Spleen (tissue), 7 donors: ENCODE data around the gene SLC1A5.

Experiments used
- POLR2A ChIP-seq, 3 donors: fragments of 450-650 bp; IDR thresholded peaks; one replicate each; pipeline ENCODE4 v1.5.1; 2017; ENCODE audit warnings: antibody characterized with exemption in 3 of 3, mild to moderate bottlenecking in 1 of 3
- TF ChIP-seq, protein P1 (sequence below), 11 experiments: fragments of 200-600 bp in 7 of 11; fragments of 450-650 bp in 4 of 11; sonication (generic) in 4 of 11; IDR thresholded peaks in 8 of 11; conservative IDR thresholded peaks in 3 of 11; 1 replicate in 7 of 11; 2 replicates in 4 of 11; pipeline versions ENCODE4 v1.4.0 to v1.8.0; 2016 to 2021; ENCODE audit warnings: antibody characterized with exemption in 11 of 11, inconsistent platforms in 4 of 11, mild to moderate bottlenecking in 1 of 11
- donor health status: DM: no; HTN: no; CAD: no; lungs with moderate emphysema.
- donor health status: DM: no; HTN: no; CAD: no.
- donor health status: DM: no; HTN: no; CAD: no.

DNA sequence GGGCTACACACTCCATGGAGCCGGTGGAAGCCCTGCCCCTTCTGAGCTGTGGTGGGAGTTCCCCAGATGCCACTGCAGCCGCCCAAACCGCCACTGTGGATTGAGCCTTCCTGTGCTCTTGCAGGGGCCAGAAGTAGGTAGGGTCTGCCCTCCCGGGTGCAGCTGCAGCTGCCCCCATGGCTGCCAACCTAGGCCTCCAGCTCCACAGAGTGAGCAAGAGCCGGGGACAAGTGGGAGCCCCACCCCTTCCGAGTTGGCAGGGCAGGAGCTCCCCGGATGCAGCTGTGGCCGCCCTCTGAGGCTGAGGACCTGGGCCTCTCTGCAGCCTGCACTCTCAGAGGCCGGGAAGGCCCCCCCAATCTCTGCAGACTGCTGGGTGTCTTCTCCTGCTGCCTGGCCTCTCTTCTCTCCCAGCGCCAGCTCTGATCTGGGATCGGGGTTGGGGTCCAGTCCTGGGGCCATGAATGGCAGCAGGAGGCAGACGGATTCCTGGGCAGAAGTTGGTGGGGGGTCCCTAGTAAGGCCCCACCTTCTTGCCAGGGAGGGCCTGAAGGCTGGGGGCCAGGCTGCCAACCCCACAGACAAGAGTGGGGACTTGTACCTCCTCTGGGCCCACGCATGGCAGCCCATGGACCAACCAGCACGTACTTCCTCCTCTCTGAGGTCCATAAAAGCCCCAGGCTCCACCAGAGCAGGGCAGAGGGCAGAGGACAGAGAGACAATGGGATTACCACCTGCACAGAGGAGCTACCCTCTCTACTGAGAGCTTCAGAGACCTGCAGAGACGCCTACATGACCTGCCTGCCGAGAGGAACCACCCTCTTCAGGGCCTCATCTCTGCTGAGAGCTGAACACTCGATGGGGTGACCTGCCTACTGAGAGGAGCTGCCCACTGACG, 33.4 kb upstream of the SLC1A5 start:
- TF ChIP-seq, protein P1, sequence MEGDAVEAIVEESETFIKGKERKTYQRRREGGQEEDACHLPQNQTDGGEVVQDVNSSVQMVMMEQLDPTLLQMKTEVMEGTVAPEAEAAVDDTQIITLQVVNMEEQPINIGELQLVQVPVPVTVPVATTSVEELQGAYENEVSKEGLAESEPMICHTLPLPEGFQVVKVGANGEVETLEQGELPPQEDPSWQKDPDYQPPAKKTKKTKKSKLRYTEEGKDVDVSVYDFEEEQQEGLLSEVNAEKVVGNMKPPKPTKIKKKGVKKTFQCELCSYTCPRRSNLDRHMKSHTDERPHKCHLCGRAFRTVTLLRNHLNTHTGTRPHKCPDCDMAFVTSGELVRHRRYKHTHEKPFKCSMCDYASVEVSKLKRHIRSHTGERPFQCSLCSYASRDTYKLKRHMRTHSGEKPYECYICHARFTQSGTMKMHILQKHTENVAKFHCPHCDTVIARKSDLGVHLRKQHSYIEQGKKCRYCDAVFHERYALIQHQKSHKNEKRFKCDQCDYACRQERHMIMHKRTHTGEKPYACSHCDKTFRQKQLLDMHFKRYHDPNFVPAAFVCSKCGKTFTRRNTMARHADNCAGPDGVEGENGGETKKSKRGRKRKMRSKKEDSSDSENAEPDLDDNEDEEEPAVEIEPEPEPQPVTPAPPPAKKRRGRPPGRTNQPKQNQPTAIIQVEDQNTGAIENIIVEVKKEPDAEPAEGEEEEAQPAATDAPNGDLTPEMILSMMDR (IDR thresholded peaks at IDR 0.05 in 8 of 11, conservative IDR thresholded peaks at IDR 0.05 in 3 of 11) = peak in 1 of 11 experiments; percentile 9
- TF ChIP-seq POLR2A (IDR thresholded peaks at IDR 0.05) = peak in 2 of 3 donors; percentile 49 to 56
